Measurements from ENCODE around the gene DOCK8. TPM values are rescaled to one million over a fixed set of nuclear protein-coding genes. Genes with fewer than 3 reads are reported as not detected.

Gene DOCK8
- total RNA-seq, 2 donors from 2014 or later, result 5.2 to 9.5 TPM

DNA sequence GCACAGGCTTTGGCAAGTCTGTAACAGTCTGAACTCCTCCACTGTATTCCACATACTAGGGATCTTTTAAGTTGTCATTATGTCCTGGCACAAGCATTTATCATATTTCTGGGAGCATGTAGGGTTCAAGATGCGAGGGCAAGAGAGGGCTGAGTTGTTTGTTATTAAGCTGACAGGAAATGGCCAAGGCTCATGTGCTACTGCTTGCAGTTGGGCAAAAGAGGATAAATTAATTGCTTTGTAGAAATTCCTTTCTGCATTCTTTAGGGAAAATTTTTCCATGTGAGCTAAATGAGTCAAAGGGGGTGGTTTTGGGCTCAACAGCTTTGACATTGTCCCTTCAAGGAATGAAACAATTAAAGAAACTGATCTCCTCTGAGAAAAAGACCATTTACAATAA is 35.4 kb downstream of the DOCK8 start:
- H3K4me3 ChIP-seq, result no peak overlapping the region
- no peaks in the 10 kb centered on the region for H3K4me1 ChIP-seq
- no peaks in the 10 kb centered on the region for H3K9me3 ChIP-seq
- H3K27ac ChIP-seq, result no peak overlapping the region
- H3K27me3 ChIP-seq, result no peaks in the 10 kb centered on the region
- DNase-seq (ENCODE audit: low spot score), result no peak
- H3K36me3 ChIP-seq, result no peaks in the 10 kb centered on the region
- TF ChIP-seq, protein P1, sequence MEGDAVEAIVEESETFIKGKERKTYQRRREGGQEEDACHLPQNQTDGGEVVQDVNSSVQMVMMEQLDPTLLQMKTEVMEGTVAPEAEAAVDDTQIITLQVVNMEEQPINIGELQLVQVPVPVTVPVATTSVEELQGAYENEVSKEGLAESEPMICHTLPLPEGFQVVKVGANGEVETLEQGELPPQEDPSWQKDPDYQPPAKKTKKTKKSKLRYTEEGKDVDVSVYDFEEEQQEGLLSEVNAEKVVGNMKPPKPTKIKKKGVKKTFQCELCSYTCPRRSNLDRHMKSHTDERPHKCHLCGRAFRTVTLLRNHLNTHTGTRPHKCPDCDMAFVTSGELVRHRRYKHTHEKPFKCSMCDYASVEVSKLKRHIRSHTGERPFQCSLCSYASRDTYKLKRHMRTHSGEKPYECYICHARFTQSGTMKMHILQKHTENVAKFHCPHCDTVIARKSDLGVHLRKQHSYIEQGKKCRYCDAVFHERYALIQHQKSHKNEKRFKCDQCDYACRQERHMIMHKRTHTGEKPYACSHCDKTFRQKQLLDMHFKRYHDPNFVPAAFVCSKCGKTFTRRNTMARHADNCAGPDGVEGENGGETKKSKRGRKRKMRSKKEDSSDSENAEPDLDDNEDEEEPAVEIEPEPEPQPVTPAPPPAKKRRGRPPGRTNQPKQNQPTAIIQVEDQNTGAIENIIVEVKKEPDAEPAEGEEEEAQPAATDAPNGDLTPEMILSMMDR (IDR thresholded peaks at IDR 0.05), result no peak

DNA sequence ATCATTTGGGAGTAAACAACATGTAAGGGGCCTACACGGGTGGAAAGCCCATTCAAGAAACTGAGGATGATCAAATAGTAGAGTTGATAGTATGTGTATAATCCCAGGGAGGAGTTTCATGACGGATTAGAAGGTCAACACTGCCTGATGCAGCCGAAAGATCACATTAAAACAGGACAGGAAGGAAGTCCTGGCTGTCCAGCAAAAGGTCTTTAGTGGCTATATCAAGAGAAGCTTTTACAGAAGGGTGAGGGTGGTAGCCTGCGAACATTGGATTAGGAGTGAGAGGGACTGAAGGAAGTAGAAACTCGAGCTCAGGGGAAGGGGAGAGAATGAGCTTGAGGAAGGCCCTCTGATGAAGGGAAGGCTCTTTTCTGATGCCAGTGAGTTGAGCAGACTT is 36.0 kb downstream of the DOCK8 start:
- H3K27me3 ChIP-seq, result no peaks in the 10 kb centered on the region
- DNase-seq (ENCODE audit: low spot score), result no peak
- H3K36me3 ChIP-seq, result no peaks in the 10 kb centered on the region
- H3K4me3 ChIP-seq, result no peak overlapping the region
- no peak overlapping the region for H3K27ac ChIP-seq
- H3K9me3 ChIP-seq, result no peaks in the 10 kb centered on the region
- H3K4me1 ChIP-seq, result no peaks in the 10 kb centered on the region
- TF ChIP-seq, protein P1 (IDR thresholded peaks at IDR 0.05), result no peak

DNA sequence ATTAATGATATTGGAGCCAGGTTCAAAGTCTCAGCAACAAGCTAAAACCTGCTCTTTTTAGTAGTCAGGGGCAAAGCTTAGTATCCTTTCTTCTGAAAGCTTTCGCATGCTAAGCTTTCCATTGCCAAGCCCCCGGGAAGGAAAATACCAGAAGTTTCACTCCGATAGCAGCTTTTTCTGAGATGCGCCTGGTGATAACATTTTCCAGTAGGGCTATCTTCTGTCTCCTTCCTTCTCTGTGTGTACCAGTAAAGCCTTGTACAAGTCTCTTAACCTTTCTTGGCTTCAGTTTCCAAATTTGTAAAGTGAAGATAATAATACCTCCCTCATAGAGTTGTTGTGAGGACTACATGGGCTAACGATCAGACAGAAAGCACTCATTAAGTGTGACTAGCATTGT is 36.7 kb downstream of the DOCK8 start:
- no peaks in the 10 kb centered on the region for H3K27me3 ChIP-seq
- no peaks in the 10 kb centered on the region for H3K9me3 ChIP-seq
- H3K36me3 ChIP-seq, result no peaks in the 10 kb centered on the region
- no peaks in the 10 kb centered on the region for H3K4me1 ChIP-seq
- H3K27ac ChIP-seq, result no peak overlapping the region
- TF ChIP-seq, protein P1 (IDR thresholded peaks at IDR 0.05), result no peak
- no peak overlapping the region for H3K4me3 ChIP-seq
- DNase-seq (ENCODE audit: low spot score), result no peak

DNA sequence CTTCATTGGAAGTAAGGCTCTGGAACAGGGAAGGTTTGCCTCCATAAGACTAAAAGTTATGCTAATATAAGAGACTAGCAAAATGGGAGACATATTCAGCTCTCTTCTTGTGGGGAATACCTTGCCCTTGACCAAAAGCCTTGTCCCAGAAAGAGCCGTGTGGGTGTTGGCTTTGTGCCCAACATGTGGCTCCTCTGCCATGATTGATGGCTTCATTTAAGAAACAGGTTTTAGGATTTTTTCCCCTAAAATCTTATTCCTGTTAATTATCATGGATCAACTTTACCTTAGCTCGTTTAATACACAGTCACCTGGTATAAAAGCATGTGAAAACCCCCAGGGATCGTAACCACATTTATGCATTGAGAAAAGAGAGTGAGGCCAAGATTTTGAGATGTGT is 38.9 kb downstream of the DOCK8 start:
- Histone ChIP-seq H3K27ac (no peak overlapping the region), H3K36me3 (no peaks in the 10 kb centered on the region), H3K4me1 (no peaks in the 10 kb centered on the region), H3K27me3 (no peaks in the 10 kb centered on the region), H3K9me3 (no peaks in the 10 kb centered on the region), H3K4me3 (no peak overlapping the region)
- TF ChIP-seq, protein P1 (IDR thresholded peaks at IDR 0.05), result no peak
- no peak for DNase-seq (ENCODE audit: low spot score)

DNA sequence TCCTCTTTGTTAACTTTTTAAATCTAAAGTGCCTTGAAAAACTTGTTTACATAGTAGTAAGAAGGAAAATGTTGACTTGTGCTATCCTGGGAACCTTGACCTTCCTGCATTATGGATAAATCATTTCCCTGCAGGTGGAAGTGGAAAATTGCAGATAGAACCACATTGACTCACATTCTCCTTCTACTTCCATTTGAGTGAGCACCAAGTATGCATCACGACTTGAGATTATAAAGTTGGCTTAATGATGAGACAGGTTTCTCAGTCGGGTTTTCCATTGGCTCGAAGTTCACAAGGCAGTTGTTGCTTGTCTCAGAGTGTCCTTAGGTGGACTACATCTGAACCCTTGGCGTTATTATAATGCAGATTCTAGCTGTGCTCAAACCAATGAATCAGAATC is 39.9 kb downstream of the DOCK8 start:
- H3K27me3 ChIP-seq, result no peaks in the 10 kb centered on the region
- no peaks in the 10 kb centered on the region for H3K36me3 ChIP-seq
- no peak overlapping the region for H3K27ac ChIP-seq
- no peak overlapping the region for H3K4me3 ChIP-seq
- no peak for DNase-seq (ENCODE audit: low spot score)
- no peaks in the 10 kb centered on the region for H3K4me1 ChIP-seq
- TF ChIP-seq, protein P1 (IDR thresholded peaks at IDR 0.05), result no peak
- no peaks in the 10 kb centered on the region for H3K9me3 ChIP-seq

DNA sequence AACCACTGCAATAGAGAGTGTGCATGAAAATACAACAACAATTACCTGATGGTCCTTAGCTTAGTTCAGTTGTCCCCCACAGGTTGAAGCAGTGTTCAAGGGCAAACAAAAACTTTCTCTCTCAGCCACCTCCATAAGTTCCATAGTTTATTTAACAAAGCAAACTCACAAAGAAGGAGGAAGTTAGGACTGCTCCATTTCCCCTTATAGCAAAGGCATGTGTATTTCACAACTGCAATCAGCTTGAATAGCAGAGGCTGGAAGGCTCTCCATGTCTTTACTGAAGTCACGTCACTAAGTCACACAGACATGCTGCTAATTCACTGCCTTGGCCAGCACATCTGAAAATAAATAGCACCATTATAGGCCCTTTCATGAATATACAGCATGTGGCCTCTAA is 43.3 kb downstream of the DOCK8 start:
- DNase-seq (ENCODE audit: low spot score), result no peak
- H3K27me3 ChIP-seq, result no peaks in the 10 kb centered on the region
- peaks cover 0 to 4% of the 10 kb centered on the region in 2 donors for H3K9me3 ChIP-seq
- no peak overlapping the region for H3K27ac ChIP-seq
- H3K4me3 ChIP-seq, result no peak overlapping the region
- TF ChIP-seq, protein P1 (IDR thresholded peaks at IDR 0.05), result no peak
- H3K36me3 ChIP-seq, result no peaks in the 10 kb centered on the region
- H3K4me1 ChIP-seq, result no peaks in the 10 kb centered on the region

Data from right atrium auricular region (tissue), 2 donors.